Coronary artery (tissue), 2 donors: Measurements from ENCODE around the gene SPEG.
A peak's percentile ranks its signal among the peaks of the same experiment; 100 is the strongest.

Experiments
- DNase-seq: peaks from one replicate; pipeline ENCODE4 v3.0.0-alpha.2; 2017; ENCODE audit warnings: low spot score
- H3K27ac ChIP-seq, 2 donors: fragments of 200-600 bp; sonication (generic); one replicate each; pipeline ENCODE4 v1.5.1; 2016 to 2019
- H3K4me3 ChIP-seq: fragments of 200-600 bp; sonication (generic); 2 replicates; pipeline ENCODE4 v1.5.1; 2016; ENCODE audit warnings: mild to moderate bottlenecking, moderate library complexity
- CTCF ChIP-seq: fragments of 200-600 bp; sonication (generic); IDR thresholded peaks from one replicate; pipeline ENCODE4 v1.5.1; 2019; ENCODE audit warnings: antibody characterized with exemption

SPEG gene

GRCh38 chr2:219515874-219516629, 81.4 kb downstream of the SPEG start:
- Histone ChIP-seq H3K27ac (no peak overlapping the region), H3K4me3 (no peak overlapping the region)
- no peak for TF ChIP-seq CTCF
- DNase-seq = no peak

GRCh38 chr2:219516888-219517287, 82.2 kb downstream of the SPEG start:
- no peak for TF ChIP-seq CTCF
- no peak overlapping the region for H3K4me3 ChIP-seq
- no peak for DNase-seq
- no peak overlapping the region for H3K27ac ChIP-seq

- Histone ChIP-seq H3K27ac (no peak overlapping the region), H3K4me3 (no peak overlapping the region)
- no peak for TF ChIP-seq CTCF
- DNase-seq = no peak
Observed at GRCh38 chr2:219517954-219518778, 83.5 kb downstream of the SPEG start.

- no peak overlapping the region for H3K27ac ChIP-seq
- no peak for TF ChIP-seq CTCF
Observed at GRCh38 chr2:219519526-219519916, 84.9 kb downstream of the SPEG start.

GRCh38 chr2:219520079-219520478, 85.4 kb downstream of the SPEG start:
- H3K4me3 ChIP-seq = no peak overlapping the region
- TF ChIP-seq CTCF = no peak
- DNase-seq = no peak
- no peak overlapping the region for H3K27ac ChIP-seq

More at GRCh38 chr2:219519526-219519916, 84.9 kb downstream of the SPEG start:
- no peak overlapping the region for H3K4me3 ChIP-seq
- no peak for DNase-seq

GRCh38 chr2:219521066-219521880, 86.6 kb downstream of the SPEG start:
- DNase-seq = no peak
- peak overlapping the region; percentile 32 to 44 for H3K27ac ChIP-seq
- peak; percentile 63 for TF ChIP-seq CTCF
- no peak overlapping the region for H3K4me3 ChIP-seq
